ENCODE data around the gene CAMK1G. TPM values are rescaled to one million over a fixed set of nuclear protein-coding genes. Genes with fewer than 3 reads are reported as not detected.

The CAMK1G gene
- polyA plus RNA-seq, 1 of the 3 experiments (the other 2 are of a cell fraction): 15.1 TPM

GRCh38 chr1:209585197-209585596, 1.7 kb downstream of the CAMK1G start (continued):
- TF ChIP-seq TAF1 (IDR thresholded peaks at IDR 0.05; ENCODE audit: borderline replicate concordance, low read depth, low read length): no peak
- TF ChIP-seq EP300 (IDR thresholded peaks at IDR 0.05; ENCODE audit: borderline replicate concordance in 1 of 2, low read depth in 1 of 2, low read length in 1 of 2): no peak
- no peak for TF ChIP-seq POLR2AphosphoS5 (IDR thresholded peaks at IDR 0.05; ENCODE audit: low read depth, low read length)
- TF ChIP-seq, protein P1, sequence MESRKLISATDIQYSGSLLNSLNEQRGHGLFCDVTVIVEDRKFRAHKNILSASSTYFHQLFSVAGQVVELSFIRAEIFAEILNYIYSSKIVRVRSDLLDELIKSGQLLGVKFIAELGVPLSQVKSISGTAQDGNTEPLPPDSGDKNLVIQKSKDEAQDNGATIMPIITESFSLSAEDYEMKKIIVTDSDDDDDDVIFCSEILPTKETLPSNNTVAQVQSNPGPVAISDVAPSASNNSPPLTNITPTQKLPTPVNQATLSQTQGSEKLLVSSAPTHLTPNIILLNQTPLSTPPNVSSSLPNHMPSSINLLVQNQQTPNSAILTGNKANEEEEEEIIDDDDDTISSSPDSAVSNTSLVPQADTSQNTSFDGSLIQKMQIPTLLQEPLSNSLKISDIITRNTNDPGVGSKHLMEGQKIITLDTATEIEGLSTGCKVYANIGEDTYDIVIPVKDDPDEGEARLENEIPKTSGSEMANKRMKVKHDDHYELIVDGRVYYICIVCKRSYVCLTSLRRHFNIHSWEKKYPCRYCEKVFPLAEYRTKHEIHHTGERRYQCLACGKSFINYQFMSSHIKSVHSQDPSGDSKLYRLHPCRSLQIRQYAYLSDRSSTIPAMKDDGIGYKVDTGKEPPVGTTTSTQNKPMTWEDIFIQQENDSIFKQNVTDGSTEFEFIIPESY (IDR thresholded peaks at IDR 0.05; ENCODE audit: borderline replicate concordance, low read depth): no peak
- TF ChIP-seq PBX3 (IDR thresholded peaks at IDR 0.05): no peak
- no peak for TF ChIP-seq MAX (IDR thresholded peaks at IDR 0.05; ENCODE audit: low read depth)
- no peak for TF ChIP-seq EZH2phosphoT487 (IDR thresholded peaks at IDR 0.05; ENCODE audit: borderline replicate concordance, low read depth)
- no peak for TF ChIP-seq GATA2 (CRISPR knock-in tag; IDR thresholded peaks at IDR 0.05)

- H3K4me3 ChIP-seq (ENCODE audit: low read depth in 2 of 2, low read length in 1 of 2): peak overlapping the region; percentile 31 to 80
- peak overlapping the region in 1 of 2 experiments; percentile 89; a peak in 3 of 4 replicates for H3K27ac ChIP-seq (ENCODE audit: low read depth in 2 of 2, low read length in 1 of 2)
- peak; percentile 81 for DNase-seq
- H3F3A ChIP-seq (replicated peaks; ENCODE audit: insufficient read depth): peaks cover 24% of the 10 kb centered on the region
- peak overlapping the region; percentile 46; the same call in 1 of the 2 replicates for H3K9ac ChIP-seq
- H3K4me2 ChIP-seq: peak overlapping the region; percentile 87
- H3K4me1 ChIP-seq (ENCODE audit: control insufficient read depth in 1 of 2, insufficient read depth in 2 of 2, low read depth in 1 of 2, low read length in 1 of 2): peaks cover 18 to 52% of the 10 kb centered on the region in 2 experiments
- no peaks in the 10 kb centered on the region for H3K36me3 ChIP-seq (replicated peaks in 1 of 2; ENCODE audit: control insufficient read depth in 1 of 2, insufficient read depth in 2 of 2, low read length in 1 of 2)
- no peaks in the 10 kb centered on the region for H4K20me1 ChIP-seq (ENCODE audit: insufficient read depth)
- peak overlapping the region; percentile 48; the same call in 1 of the 2 replicates for H2AFZ ChIP-seq (ENCODE audit: low read depth)
- no peaks in the 10 kb centered on the region for H3K9me3 ChIP-seq
- ChIA-PET CTCF (interaction anchor here (1.1 to 14.3 kb wide), 9 partner anchors 8 to 107 kb away, joined by 3 to 139 read pairs (median 5); partner anchors contain the start of gene G0S2), POLR2A (no interaction called here)
- no peaks in the 10 kb centered on the region for H3K27me3 ChIP-seq (ENCODE audit: insufficient read depth)
- no peaks in the 10 kb centered on the region for H3K9me2 ChIP-seq
- peaks cover 36% of the 10 kb centered on the region for H3K79me2 ChIP-seq (ENCODE audit: insufficient read depth)
- WGBS (ENCODE audit: low lambda C conversion rate): 14% methylated on average over 20 of the region's 23 CpGs
- TF ChIP-seq TAF1 (IDR thresholded peaks at IDR 0.05; ENCODE audit: borderline replicate concordance, low read depth, low read length): peak; percentile 39; the same call in 1 of the 2 replicates
- TF ChIP-seq GABPA (IDR thresholded peaks at IDR 0.05; ENCODE audit: low read depth): no peak
- TF ChIP-seq EZH2phosphoT487 (IDR thresholded peaks at IDR 0.05; ENCODE audit: borderline replicate concordance, low read depth): no peak
- TF ChIP-seq FOSL2 (IDR thresholded peaks at IDR 0.05; ENCODE audit: borderline replicate concordance, low read depth): no peak
- TF ChIP-seq TEAD4 (IDR thresholded peaks at IDR 0.05; ENCODE audit: borderline replicate concordance, insufficient read depth): no peak
- no peak for TF ChIP-seq MEF2A (IDR thresholded peaks at IDR 0.05; ENCODE audit: borderline replicate concordance, low read depth)
- no peak for TF ChIP-seq ELF1 (IDR thresholded peaks at IDR 0.05)
- TF ChIP-seq, protein P2, sequence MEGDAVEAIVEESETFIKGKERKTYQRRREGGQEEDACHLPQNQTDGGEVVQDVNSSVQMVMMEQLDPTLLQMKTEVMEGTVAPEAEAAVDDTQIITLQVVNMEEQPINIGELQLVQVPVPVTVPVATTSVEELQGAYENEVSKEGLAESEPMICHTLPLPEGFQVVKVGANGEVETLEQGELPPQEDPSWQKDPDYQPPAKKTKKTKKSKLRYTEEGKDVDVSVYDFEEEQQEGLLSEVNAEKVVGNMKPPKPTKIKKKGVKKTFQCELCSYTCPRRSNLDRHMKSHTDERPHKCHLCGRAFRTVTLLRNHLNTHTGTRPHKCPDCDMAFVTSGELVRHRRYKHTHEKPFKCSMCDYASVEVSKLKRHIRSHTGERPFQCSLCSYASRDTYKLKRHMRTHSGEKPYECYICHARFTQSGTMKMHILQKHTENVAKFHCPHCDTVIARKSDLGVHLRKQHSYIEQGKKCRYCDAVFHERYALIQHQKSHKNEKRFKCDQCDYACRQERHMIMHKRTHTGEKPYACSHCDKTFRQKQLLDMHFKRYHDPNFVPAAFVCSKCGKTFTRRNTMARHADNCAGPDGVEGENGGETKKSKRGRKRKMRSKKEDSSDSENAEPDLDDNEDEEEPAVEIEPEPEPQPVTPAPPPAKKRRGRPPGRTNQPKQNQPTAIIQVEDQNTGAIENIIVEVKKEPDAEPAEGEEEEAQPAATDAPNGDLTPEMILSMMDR (IDR thresholded peaks at IDR 0.05): peak; percentile 28; the same call in 1 of the 2 replicates
- TF ChIP-seq JUND (IDR thresholded peaks at IDR 0.05): no peak
- TF ChIP-seq RXRA (IDR thresholded peaks at IDR 0.05; ENCODE audit: borderline replicate concordance, low read depth): no peak
- 0 out of 2 replicates have a peak, but pooled peaks have one; percentile 28 for TF ChIP-seq REST (IDR thresholded peaks at IDR 0.05; ENCODE audit: low read depth, low read length)
- TF ChIP-seq NFIC (IDR thresholded peaks at IDR 0.05; ENCODE audit: borderline replicate concordance): peak; percentile 35; the same call in 1 of the 2 replicates
- TF ChIP-seq RAD21 (IDR thresholded peaks at IDR 0.05; ENCODE audit: low read length): peak; percentile 19; the same call in 1 of the 2 replicates
- no peak for TF ChIP-seq POLR2AphosphoS5 (IDR thresholded peaks at IDR 0.05; ENCODE audit: low read depth, low read length)
- peak; percentile 70 for TF ChIP-seq MAX (IDR thresholded peaks at IDR 0.05; ENCODE audit: low read depth)
Observed at GRCh38 chr1:209585672-209586071, 2.2 kb downstream of the CAMK1G start.

Data from SK-N-SH (cell line).